Umbilical cord (tissue), 2 donors: ENCODE measurements around the gene RNF13. TPM values are rescaled to one million over a fixed set of nuclear protein-coding genes. Genes with fewer than 3 reads are reported as not detected.

Experiments
- DNase-seq: peaks from one replicate; pipeline ENCODE4 v3.0.0-alpha.2; 2015; ENCODE audit warnings: low spot score
- total RNA-seq: library from RNA; depleted of rRNA; stranded (reverse); fragments of >200 nt; gene quantifications from one replicate; pipeline ENCODE4 v1.2.3, GENCODE V29; 2014; ENCODE audit warnings: low replicate concordance; ENCODE audit not compliant: insufficient read depth

The RNF13 gene, protein sequence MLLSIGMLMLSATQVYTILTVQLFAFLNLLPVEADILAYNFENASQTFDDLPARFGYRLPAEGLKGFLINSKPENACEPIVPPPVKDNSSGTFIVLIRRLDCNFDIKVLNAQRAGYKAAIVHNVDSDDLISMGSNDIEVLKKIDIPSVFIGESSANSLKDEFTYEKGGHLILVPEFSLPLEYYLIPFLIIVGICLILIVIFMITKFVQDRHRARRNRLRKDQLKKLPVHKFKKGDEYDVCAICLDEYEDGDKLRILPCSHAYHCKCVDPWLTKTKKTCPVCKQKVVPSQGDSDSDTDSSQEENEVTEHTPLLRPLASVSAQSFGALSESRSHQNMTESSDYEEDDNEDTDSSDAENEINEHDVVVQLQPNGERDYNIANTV
- total RNA-seq: 132 TPM

DNA sequence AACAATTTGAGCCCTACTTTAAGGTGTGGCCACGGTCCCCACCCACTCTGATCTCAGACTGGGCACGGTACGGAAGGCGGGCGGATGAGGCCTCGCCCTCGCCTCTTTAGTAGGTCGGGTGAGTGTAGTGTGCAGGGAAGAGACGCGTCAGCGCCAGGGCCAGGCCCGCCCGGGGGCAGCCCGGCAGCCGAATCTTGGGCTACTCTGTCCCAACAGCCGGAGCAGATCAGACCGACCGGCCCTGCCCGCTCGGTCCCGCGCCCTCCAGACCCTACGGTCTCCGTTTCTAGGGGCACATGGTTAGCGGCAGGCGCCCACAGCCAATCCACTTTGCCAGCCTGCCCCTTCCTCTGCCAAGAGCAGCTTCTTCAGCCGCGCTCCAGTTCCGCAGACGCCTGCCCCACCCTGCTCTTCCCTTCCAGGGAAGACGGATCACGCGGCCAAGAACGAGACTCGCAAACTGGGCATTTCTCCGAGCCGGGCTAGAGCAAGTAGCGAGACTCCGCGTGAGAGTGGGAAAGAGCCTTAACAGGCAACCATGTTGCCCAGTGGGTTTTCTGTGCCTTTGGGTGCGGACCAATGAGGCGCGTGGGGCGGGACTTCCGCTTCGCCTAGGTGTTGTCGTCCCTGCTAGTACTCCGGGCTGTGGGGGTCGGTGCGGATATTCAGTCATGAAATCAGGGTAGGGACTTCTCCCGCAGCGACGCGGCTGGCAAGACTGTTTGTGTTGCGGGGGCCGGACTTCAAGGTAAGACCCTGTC is at the start of gene RNF13:
RNF13 (plus strand) TSS at position 610 of the 761 bp plus-strand sequence. CDS start 32,812 bp downstream, outside the sequence.
- peak; percentile 99 for DNase-seq

DNA sequence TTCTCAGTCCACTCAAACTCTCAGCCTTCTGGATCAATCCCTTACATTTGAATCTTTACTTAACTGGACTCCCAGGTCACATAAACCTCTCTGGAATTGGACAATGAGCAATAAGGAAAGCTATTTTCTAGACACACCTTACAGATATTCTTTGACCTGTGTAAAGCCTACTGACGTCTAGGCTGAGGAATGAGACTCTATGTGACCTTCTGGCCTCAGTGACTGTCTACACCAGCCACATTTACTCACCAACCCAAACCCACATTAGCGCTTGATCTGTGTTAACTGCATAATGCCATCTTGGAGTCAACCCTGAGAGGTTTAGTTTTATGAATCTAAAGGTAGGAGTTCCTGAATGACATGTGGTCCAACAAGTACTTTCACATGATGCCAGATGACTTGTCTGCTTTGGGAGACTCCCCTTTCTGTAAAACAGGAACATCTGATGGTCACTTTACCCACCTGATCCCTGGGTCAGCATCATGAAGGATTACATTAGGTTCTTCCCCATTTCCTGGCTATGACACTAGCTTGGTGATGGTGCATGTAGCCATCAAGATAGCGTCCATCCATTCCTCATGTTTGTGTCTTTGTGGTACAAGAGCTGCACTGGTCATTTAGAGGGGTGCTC is 49.3 kb upstream of the RNF13 start:
- no peak for DNase-seq

DNA sequence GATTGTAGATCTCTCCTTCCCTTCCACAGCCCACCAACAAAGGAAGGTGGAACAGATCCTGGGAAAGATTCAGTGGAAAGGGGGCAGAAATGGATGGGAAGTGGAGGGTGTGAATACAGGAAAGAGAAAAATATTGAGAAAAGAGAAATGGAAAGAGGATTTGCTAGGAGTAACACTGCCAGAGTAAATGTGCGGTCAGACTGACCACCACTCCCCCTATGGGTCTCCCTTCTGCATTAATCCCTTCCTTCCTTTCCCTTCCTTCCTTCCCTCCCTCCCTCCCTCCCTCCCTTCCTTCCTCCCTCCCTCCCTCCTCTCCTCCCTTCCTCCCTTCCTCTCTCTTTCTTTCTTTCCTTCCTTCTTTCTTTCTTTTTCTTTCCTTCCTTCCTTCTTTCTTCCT is 48.7 kb upstream of the RNF13 start:
- DNase-seq: no peak

DNA sequence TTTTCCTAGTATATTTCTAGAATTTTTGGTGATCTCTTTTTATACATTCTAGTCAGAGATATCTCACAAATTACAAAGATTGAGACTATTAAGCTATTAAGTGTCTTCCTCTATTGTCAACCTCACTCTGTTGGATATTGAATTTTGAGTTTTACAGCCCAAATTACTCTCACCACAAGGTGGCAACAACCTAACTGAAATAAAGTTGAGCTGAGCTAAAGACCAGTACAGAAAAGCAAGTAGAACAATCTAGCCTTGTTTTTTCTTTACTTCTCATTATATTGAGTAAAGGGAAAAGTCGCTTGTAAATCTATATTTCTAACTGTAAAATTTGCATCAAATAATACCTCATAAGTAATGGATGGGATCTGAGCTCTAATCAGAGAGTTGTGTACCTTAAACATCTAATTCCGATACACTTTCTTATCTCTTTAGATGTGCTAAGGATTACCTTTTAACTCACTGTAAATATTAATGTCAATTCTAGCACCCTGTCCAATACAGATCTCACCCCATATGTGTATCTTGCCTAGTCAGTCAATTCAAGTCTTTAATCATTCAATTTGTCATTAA is 47.2 kb upstream of the RNF13 start:
- DNase-seq: peak; percentile 42

DNA sequence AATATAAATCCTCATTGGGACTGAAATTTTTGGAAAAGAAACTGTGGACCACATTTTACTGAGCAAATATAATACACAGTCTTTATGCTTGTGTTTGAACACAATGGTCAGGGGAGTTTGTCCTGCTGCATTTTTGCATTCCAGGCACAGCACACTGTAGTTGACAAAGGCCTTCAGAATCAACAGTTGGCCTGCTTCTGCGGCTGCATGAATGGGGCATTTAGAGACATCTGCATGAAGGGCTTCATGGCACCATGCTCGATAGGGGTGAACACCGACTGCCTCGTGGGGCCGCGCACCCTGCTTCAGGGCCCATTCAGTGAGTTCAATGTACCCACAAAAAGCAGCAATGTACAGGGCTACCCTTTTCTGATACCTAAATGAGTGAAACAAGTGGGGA is 45.3 kb upstream of the RNF13 start:
- DNase-seq: no peak

DNA sequence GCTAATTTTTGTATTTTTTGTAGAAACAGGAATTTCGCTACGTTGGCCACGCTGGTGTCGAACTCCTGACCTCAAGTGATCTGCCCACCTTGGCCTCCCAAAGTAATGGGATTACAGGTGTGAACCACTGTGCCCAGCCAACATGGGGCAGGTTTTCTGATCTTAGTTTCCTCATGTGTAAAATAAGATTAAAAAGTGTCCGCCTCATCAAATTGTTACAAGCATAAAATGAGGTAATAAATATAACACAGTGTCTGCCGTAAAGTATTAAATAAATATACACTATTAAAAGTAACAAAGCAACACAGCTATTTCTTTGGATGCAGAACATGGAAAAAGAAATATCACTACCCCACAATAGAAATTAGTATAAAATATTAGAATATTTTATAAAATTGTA is 44.3 kb upstream of the RNF13 start:
- no peak for DNase-seq

DNA sequence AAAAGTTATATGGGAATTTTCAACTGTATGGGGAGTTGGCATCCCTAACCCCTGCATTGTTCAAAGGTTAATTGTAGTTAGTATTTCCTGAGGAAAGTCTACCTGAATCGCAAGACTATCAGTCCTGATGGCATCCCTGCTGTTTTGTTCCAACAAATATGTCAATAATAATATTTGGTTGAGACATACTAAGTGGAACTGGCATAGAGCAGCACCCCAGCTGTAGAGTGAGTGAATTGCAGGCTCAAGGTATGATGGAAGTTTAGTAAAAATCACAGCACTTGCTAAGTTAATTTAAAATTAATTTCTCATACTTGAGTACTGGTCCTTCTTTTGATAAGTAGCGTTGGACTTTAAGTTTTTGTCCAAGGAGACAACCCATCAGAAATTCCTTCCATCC is 42.8 kb upstream of the RNF13 start:
- DNase-seq: no peak

DNA sequence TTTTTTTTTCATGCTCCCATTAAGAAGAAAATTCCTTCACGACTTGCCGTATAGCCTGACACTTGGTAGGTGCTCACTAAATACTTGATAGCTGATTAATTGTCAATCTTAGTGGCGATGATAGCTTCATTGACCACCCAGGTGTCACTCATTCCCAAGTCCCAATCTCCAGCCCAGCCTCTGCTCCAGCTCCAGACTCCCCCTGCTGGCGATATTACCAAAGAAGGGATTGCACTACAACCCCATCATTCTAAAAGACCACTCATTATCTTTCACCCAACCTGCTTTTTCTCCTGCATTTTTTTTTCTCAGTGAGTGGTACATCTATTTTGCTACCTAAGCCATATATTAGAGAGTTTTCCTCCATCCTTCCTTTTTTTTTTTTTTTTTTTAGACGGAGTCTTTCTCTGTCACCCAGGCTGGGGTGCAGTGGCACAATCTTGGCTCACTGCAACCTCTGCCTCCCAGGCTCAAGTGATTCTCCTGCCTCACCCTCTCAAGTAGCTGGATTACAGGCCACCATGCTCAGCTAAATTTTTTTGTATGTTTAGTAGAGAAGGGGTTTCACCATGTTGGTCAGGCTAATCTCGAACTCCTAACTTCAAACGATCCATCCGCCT is 41.3 kb upstream of the RNF13 start:
- DNase-seq: peak; percentile 32

DNA sequence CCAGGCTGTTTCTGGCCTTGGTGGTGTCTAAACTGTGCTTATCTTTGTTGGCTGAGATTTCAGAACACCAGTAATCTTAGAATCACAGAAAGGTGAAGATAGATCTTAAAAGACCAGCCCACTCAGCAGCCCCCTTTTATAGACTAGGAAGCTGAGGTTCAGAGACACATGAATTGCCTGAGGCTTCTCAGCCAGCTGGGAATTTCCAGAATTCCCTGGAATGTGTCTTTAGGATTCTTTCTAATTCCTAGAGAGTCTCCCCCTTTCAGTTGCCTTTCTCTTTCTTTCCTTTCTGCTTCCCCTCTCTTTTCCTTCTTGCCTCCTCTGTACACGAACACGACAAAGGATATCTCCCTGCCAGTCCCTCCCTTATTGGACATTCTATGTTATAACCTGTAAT is 40.2 kb upstream of the RNF13 start:
- no peak for DNase-seq

DNA sequence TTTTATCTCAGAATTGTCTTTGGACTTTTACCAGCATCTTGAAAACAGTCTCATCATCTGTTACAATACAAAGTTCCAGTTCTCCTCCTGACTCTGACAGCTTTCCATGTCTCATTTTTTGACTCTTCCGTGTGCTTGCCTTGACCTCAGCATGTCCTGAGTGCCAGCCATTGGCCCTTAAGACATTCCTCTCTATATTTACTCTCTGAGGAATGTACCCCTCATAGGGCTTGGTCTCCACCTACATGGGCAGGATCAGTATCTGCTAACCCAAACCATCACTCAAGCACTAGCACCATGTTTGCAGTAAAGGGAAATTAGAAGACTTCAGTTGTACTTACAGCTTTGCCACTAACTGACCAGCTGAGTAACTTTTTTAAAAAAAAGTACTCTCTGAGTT is 36.8 kb upstream of the RNF13 start:
- no peak for DNase-seq

DNA sequence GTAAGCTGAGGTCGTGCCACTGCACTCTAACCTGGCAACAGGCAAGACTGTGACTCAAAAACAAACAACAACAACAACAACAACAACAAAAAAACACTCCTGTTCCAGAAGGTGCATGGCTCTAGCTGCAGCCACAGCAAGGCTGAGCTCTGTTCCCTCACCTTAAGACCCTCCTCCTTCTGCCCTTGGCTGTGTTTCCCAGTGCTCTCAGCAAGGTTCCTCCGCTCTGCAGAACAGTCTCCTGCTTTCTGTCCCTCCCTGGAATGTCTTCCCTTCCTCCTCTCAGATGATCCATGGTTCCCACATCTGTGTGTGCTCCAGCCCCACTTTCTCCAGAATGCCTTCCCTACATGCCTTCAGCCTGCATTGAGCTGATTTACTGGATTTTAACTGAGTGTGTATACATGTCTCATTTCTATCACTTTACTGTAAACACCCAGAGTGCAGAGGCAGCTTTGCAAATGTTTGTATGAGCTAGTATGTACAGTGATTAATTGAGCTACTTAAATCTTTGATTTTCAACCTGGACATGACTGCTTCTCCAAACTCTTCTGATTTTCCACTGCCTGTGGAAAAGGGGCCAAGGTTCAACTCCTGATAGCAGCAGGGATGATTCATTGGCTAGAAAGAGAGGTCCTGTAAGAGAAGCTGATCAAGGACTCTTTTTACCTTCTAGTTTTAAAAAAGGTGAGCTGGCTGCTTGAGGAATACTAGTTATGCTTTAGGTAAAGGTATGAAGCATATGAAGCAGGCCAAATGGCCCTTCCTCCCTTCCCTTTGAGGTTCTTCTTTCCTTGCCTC is 35.4 kb upstream of the RNF13 start:
- DNase-seq: no peak

DNA sequence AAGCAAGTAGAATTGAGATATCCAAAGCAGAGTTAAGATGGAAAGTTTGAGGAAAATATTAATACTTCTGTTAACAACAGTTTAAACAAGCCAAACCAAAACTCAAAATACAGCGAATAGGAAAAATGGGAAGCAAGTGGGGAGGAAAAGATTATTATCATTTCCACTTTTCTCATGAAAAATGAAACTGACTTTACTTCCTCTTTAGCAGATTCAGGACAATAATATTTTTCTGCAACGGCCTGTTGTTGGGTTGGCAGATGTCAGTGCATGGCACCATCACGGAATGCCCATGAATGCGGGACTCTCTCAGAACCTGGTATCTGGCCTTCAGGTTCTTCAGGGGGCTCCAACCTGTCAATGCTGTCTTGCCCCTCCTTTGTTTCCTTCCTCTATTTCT is 31.8 kb upstream of the RNF13 start:
- no peak for DNase-seq

DNA sequence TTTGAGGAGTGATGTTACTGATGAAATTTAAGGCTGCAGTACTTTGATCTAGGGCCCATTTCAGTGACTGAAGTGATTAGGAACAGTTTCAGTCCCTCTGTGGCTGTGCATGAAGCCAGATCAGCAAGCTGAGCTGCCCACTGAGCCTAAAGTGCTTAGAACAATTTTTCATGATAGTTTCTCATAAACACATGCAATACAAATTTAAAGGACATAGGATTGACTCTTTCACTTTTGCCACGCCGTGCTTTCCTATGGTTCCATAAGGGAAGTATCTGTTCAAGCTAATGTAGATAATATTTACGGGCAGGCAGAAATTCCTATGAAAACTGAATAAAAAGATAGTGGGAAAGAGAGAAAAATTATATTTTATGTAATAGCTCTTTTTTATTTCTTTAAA is 31.3 kb upstream of the RNF13 start:
- DNase-seq: no peak

DNA sequence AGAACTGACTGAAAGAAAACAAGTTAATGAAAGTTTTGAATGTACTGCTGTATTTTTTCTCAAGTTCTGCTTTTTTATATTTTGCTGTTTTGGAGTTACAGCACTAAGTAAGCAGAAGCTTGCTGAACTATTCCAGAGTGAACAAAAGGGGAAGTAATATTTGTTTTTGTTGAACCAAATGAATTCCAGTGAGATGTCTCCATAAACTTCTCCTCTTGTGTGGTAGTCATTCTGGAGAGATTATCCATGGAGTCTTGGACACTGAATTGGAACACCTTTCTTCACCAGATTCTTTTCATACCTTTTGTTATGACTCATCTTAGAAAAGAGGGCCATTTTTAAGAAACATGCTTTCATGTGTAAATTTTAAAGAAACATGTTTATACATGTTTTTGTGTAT is 29.4 kb upstream of the RNF13 start:
- peak; percentile 29 for DNase-seq

DNA sequence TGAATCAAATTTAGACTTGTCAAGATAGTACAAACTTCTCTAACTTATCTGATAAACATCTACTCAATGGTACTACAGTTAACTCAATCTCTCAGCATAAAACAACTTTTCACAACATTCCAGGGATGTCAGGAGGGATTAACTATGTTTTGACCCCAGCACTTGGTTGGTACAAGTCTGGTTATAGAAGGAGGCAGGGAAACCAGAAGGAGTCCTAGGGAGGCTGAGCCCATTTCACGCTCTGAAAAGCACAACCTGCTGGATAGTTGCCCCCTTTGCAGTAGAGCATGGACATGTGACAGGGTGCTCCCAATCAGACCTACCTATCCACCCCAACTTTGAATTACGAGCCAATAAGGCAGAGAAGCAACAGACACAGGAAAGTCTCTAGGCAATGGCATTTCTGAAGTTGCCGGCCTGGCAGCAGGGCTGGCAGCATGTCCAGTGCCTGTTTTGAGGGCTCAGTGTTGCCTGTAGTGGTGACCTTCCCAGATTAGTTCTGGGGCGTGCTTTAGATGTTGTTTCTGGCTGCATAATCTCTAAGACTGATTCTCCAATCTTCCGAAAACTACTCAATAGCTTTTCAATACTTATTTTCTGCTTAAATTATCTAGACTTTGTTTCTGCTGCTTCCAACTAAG is 28.8 kb upstream of the RNF13 start:
- DNase-seq: no peak

DNA sequence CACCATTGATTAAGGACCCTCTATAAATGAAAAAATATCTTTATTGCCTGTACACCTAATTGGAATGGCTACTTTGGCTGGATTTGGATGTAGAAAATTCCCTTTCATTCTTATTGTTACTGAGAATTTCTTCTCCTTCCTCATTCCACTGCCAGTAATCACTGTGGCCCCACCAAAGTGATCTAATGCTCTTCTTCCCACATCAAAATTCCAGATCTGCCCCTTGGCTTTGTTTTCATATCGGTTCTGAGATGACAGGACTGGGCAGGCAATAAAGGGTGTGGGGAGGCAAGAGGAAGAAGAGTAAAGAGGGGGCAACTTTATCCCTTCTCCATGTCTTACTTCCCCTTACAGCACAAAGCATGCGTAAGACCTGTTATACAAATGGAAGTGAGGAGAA is 22.7 kb upstream of the RNF13 start:
- no peak for DNase-seq

DNA sequence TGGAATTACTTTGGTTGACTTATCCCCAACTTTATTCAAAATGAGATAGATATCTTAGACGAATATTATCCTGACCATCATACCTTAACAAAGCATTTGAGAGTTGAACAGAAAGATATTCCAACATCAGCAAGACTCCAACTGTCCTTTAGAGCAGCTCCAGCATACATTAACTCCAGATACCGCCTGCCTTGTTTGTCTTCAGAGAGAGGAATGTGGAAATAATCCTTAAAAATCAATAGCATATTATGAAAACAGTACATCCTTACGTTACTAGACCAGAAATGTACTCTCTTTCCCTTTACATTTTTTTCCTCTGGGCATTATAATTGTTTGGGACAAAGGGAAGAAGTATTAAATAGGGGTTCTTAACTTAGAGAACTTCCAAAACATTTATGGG is 22.3 kb upstream of the RNF13 start:
- DNase-seq: no peak

DNA sequence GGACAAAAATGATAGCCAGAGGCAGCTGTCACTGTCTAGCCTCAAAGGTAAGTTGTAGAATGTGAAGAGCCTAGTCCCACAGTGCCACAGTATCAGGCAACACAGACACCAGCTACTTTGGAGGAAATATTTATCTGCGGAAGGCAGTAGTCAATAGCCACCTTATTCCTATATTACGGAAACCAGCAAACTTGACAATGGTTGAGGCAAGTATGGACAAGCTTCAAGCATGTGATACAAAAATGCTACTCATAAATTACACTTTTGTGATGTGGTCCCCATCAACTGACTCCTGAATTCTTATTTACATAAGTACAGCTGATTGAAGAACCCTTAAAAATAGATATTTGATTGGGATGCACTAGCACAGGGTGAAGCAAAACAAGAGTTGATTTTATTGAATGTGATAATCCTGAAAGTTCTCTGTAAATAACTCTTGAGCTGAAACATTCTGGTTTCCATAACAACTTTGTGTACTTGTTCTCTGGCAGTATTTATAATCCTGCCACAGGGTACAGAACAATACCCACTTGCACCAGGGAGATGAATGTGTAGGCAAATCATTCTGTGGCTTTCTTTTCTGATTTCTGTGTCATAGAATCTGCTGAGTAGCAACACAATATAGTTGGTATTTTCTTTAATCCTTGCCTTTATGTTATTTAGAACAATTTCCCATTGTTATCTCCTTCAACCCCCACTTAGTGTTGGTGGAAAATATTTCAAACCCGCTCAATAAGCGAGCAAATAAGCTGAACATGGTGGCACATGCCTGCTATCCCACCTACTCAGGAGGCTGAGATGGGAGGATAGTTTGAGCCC is 20.4 kb upstream of the RNF13 start, which contains the start of gene ANKUB1:
ANKUB1 (minus strand) TSS at position 103 of the 819 bp plus-strand sequence. CDS start 188 bp downstream, outside the sequence.
- DNase-seq: peak; percentile 6

DNA sequence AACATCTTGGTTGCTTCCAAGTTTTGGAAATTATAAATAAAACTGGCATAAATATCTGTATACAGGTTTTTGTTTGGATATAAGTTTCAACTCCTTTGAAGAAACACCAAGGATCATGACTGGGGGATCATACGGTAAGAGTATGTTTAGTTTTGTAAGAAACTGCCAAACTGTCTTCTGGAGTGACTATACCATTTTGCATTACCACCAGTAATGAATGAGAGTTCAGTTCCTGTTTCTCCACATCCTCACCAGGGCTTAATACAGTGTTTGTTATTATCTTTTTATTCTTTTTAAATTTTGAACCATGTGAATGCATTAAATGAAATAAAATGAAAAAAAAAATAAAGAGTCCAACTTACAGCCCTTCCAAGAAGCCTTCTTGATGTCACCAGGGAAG is 17.0 kb upstream of the RNF13 start:
- DNase-seq: no peak
